ENCODE data around the gene SND1.

The SND1 gene

DNA sequence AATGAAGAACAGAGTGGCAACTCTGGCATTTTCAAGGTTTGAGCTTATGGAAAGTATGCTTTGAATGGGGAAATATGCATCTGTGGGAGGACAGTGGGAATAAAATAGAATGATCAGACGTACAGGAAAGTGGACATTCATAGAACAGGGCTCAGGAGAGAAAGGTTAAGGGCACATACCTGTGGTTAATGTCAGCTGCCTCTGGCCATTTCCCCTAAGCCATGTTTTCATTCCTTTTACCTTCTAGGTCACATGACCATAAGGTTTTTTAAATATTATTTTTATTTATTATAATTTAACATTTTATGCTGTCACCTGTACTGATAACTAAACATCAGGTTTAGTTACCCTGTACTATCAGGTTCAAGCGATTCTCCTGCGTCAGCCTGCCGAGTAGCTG, 326.4 kb downstream of the SND1 start:
- no peak for TF ChIP-seq CTCF (IDR thresholded peaks at IDR 0.05; ENCODE audit: insufficient read depth, low read length, poor library complexity, severe bottlenecking)
- Histone ChIP-seq H3K36me3 (ENCODE audit: control insufficient read depth, insufficient read depth, low read length) (peaks cover 13% of the 10 kb centered on the region), H3K27me3 (replicated peaks; ENCODE audit: control insufficient read depth, insufficient read depth, low read length) (no peaks in the 10 kb centered on the region), H3K4me3 (replicated peaks; ENCODE audit: low read depth, low read length) (no peak overlapping the region)
- DNase-seq (ENCODE audit: extremely low read depth, insufficient read length): no peak

- no peak overlapping the region for H3K4me3 ChIP-seq (replicated peaks; ENCODE audit: low read depth, low read length)
- TF ChIP-seq CTCF (IDR thresholded peaks at IDR 0.05; ENCODE audit: insufficient read depth, low read length, poor library complexity, severe bottlenecking): no peak
- peaks cover 13% of the 10 kb centered on the region for H3K36me3 ChIP-seq (ENCODE audit: control insufficient read depth, insufficient read depth, low read length)
- H3K27me3 ChIP-seq (replicated peaks; ENCODE audit: control insufficient read depth, insufficient read depth, low read length): no peaks in the 10 kb centered on the region
- no peak for DNase-seq (ENCODE audit: extremely low read depth, insufficient read length)
These were observed 327.2 kb downstream of the SND1 start for GRCh38 chr7:127979113-127979727.

- TF ChIP-seq CTCF (IDR thresholded peaks at IDR 0.05; ENCODE audit: insufficient read depth, low read length, poor library complexity, severe bottlenecking): no peak
- peaks cover 10% of the 10 kb centered on the region for H3K36me3 ChIP-seq (ENCODE audit: control insufficient read depth, insufficient read depth, low read length)
- H3K27me3 ChIP-seq (replicated peaks; ENCODE audit: control insufficient read depth, insufficient read depth, low read length): no peaks in the 10 kb centered on the region
- no peak overlapping the region for H3K4me3 ChIP-seq (replicated peaks; ENCODE audit: low read depth, low read length)
- DNase-seq (ENCODE audit: extremely low read depth, insufficient read length): no peak
These were observed 327.7 kb downstream of the SND1 start for GRCh38 chr7:127979728-127980126.

DNA sequence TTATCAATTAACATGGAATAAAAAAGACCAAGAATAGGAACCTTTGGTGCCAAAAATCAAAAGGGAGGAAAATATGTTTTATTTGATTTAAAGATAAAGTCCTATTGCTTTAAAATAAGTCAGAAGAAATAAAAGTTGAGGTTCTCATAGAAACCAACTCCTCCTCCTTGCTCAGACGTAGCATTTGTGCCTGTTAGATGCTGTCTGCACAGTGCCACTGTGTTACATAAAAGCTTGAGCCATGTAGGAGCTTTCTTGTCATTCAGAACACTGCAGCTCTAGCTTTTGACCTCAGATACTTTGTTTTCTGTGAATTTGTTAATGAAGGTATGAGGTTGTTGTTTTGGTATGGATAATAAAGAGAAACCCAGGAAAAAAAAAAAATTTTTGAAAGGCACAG, 328.9 kb downstream of the SND1 start:
- TF ChIP-seq CTCF (IDR thresholded peaks at IDR 0.05; ENCODE audit: insufficient read depth, low read length, poor library complexity, severe bottlenecking): no peak
- Histone ChIP-seq H3K36me3 (ENCODE audit: control insufficient read depth, insufficient read depth, low read length) (peaks cover 9% of the 10 kb centered on the region), H3K27me3 (replicated peaks; ENCODE audit: control insufficient read depth, insufficient read depth, low read length) (no peaks in the 10 kb centered on the region), H3K4me3 (replicated peaks; ENCODE audit: low read depth, low read length) (no peak overlapping the region)
- DNase-seq (ENCODE audit: extremely low read depth, insufficient read length): no peak

DNA sequence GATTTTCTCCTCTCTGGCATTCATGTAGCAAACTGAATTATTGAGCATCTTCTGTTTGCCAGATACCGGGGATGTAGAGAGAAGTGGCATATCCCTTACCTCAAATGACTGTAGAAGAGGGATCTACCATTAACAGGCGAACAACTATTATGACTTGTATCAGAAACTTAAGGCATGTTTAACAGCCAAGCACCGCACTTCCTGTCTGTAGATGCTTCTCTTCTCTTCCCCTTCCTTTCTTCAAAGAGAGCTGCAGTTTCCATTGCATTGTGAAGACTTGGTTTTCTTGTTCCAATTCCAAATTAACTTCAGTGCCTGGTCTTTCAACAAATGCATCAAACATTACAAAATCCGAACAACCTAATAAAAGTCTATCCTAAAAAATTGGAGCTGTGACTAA, 330.0 kb downstream of the SND1 start:
- Histone ChIP-seq H3K36me3 (ENCODE audit: control insufficient read depth, insufficient read depth, low read length) (peaks cover 2% of the 10 kb centered on the region; the same call in 1 of the 2 replicates), H3K27me3 (replicated peaks; ENCODE audit: control insufficient read depth, insufficient read depth, low read length) (no peaks in the 10 kb centered on the region), H3K4me3 (replicated peaks; ENCODE audit: low read depth, low read length) (no peak overlapping the region)
- no peak for TF ChIP-seq CTCF (IDR thresholded peaks at IDR 0.05; ENCODE audit: insufficient read depth, low read length, poor library complexity, severe bottlenecking)
- no peak for DNase-seq (ENCODE audit: extremely low read depth, insufficient read length)

- no peak for DNase-seq (ENCODE audit: extremely low read depth, insufficient read length)
- no peak for TF ChIP-seq CTCF (IDR thresholded peaks at IDR 0.05; ENCODE audit: insufficient read depth, low read length, poor library complexity, severe bottlenecking)
- H3K27me3 ChIP-seq (replicated peaks; ENCODE audit: control insufficient read depth, insufficient read depth, low read length): no peaks in the 10 kb centered on the region
- no peak overlapping the region for H3K4me3 ChIP-seq (replicated peaks; ENCODE audit: low read depth, low read length)
- no peaks in the 10 kb centered on the region for H3K36me3 ChIP-seq (ENCODE audit: control insufficient read depth, insufficient read depth, low read length)
These were observed 331.9 kb downstream of the SND1 start for GRCh38 chr7:127983804-127984332.
